DMS79 treated with DMSO at 0.1 percent for 48 hours (cell line): ENCODE results near the gene SEC11A.
"Not testable (repeated sequence)": the region's sequence is repeated elsewhere in the genome, so short reads cannot be mapped to it uniquely, and the experiment has no call there.

Source experiments
- DNase-seq: peaks from one replicate; lab custom pipeline; 2025; lab: John Stamatoyannopoulos, UW

Gene SEC11A

GRCh38 chr15:84642640-84643039 lies 73.3 kb downstream of the SEC11A start:
- not testable (repeated sequence) for DNase-seq

- not testable (repeated sequence) for DNase-seq
These were observed 74.1 kb downstream of the SEC11A start for GRCh38 chr15:84641871-84642270.

GRCh38 chr15:84638103-84638502 lies 77.8 kb downstream of the SEC11A start:
- no peak for DNase-seq

- DNase-seq = no peak
These were observed 81.6 kb downstream of the SEC11A start for GRCh38 chr15:84634228-84634837.

- DNase-seq = no peak
These were observed 82.4 kb downstream of the SEC11A start for GRCh38 chr15:84633311-84634227.

GRCh38 chr15:84631706-84632272 lies 84.2 kb downstream of the SEC11A start:
- no peak for DNase-seq

GRCh38 chr15:84629033-84629432 lies 86.9 kb downstream of the SEC11A start:
- DNase-seq = no peak

GRCh38 chr15:84625123-84625522 lies 90.8 kb downstream of the SEC11A start:
- DNase-seq = no peak

GRCh38 chr15:84624359-84624758 lies 91.6 kb downstream of the SEC11A start:
- DNase-seq = no peak

- no peak for DNase-seq
These were observed 94.5 kb downstream of the SEC11A start for GRCh38 chr15:84621358-84621979.

GRCh38 chr15:84620626-84621025 lies 95.3 kb downstream of the SEC11A start:
- DNase-seq = no peak
